ENCODE data around the gene RCN2.

RCN2 gene

DNA sequence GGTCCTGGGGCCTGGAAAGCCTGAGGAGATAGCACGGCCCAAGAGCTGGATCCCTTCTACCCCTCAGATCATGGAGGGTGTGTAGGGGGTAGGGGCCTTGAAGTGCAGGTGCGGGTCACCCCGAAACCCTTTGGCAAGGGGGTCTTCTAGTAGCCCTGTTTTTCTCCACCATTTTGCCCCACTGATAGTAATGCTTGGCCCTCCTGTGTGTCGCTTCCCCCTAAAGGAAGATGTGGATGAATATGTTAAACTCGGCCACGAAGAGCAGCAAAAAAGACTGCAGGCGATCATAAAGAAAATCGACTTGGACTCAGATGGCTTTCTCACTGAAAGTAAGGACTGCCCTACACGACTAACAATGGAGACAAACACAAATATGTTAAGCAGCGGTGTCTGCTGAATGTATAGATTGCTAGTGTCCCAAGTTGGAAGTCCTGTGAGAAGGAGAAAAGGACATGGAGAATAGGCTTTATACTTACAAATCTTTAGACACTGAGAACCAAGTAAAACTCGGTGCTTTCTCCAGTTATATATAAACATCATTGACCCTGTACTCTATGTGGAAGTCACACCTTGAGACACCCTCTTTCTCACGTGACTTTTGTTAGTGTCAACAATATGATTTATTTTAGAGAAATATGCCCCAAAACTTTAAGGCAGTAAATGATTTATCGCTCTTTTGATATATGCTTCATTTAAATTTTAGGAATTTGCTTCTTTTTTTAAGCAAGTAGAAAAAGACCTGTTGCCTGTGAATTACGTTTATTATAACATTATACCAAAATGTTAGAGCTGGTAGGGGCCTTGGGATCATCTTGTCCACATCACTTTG is 802 bp downstream of the RCN2 start:
- Mint-ChIP-seq H3K36me3 (ENCODE audit: low read depth) (peaks cover 33% of the 10 kb centered on the region), H3K27ac (peak overlapping the region; percentile 86 to 94 (median 92)), H3K27me3 (ENCODE audit: low read depth) (no peaks in the 10 kb centered on the region), H3K4me1 (peaks cover 31% of the 10 kb centered on the region), H3K4me3 (peak overlapping the region; percentile 88 to 96 (median 92)), H3K9me3 (no peaks in the 10 kb centered on the region)
- TF ChIP-seq, protein P1, sequence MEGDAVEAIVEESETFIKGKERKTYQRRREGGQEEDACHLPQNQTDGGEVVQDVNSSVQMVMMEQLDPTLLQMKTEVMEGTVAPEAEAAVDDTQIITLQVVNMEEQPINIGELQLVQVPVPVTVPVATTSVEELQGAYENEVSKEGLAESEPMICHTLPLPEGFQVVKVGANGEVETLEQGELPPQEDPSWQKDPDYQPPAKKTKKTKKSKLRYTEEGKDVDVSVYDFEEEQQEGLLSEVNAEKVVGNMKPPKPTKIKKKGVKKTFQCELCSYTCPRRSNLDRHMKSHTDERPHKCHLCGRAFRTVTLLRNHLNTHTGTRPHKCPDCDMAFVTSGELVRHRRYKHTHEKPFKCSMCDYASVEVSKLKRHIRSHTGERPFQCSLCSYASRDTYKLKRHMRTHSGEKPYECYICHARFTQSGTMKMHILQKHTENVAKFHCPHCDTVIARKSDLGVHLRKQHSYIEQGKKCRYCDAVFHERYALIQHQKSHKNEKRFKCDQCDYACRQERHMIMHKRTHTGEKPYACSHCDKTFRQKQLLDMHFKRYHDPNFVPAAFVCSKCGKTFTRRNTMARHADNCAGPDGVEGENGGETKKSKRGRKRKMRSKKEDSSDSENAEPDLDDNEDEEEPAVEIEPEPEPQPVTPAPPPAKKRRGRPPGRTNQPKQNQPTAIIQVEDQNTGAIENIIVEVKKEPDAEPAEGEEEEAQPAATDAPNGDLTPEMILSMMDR (IDR thresholded peaks at IDR 0.05; ENCODE audit: unreplicated experiment in 3 of 3), result no peak

DNA sequence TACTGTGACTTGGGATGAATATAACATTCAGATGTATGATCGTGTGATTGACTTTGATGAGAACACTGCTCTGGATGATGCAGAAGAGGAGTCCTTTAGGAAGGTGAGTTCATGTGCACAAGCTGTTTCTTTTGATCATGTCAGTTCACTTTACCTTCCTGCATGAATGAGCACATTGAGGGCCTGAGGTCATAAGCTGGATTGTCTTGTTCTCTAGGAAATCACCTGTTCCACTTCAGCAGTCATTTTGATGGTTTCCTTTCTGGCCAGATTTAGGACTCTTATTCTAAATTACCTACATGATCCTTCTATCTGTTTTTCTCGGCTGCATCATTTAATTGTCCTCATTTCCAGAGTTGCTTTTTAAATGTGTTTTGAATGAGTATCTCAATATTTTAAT is 4.1 kb downstream of the RCN2 start:
- Mint-ChIP-seq H3K4me3 (peak overlapping the region in 1 of 3 experiments; percentile 5), H3K36me3 (ENCODE audit: low read depth) (peaks cover 36% of the 10 kb centered on the region), H3K9me3 (no peaks in the 10 kb centered on the region), H3K27me3 (ENCODE audit: low read depth) (no peaks in the 10 kb centered on the region), H3K27ac (peak overlapping the region in 2 of 3 experiments; percentile 27 to 57), H3K4me1 (peaks cover 31% of the 10 kb centered on the region)
- TF ChIP-seq, protein P1 (IDR thresholded peaks at IDR 0.05; ENCODE audit: unreplicated experiment in 3 of 3), result no peak

DNA sequence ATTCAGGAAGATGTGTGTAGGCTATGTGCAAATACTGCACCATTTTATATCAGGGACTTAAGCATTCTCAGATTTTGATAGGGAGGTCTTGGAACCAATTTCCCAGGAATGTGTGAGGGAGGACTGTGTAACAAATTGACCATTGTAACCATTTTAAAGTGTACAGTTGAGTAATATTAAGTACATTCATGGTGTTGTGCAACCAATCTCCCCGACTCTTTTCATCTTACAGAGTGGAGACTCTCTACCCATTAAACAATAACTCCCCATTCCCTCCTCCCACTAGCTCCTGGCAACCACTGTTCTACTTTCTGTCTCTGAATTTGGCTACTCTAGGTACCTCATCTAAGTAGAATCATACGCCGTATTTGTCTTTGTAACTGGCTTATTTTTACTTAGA is 5.1 kb downstream of the RCN2 start:
- Mint-ChIP-seq H3K4me1 (peaks cover 26% of the 10 kb centered on the region), H3K9me3 (no peaks in the 10 kb centered on the region), H3K27ac (no peak overlapping the region), H3K27me3 (ENCODE audit: low read depth) (no peaks in the 10 kb centered on the region), H3K36me3 (ENCODE audit: low read depth) (peaks cover 36% of the 10 kb centered on the region), H3K4me3 (no peak overlapping the region)
- TF ChIP-seq, protein P1 (IDR thresholded peaks at IDR 0.05; ENCODE audit: unreplicated experiment in 3 of 3), result no peak

GRCh38 chr15:76938752-76939151 is 7.2 kb downstream of the RCN2 start:
- Mint-ChIP-seq H3K36me3 (ENCODE audit: low read depth) (peaks cover 41% of the 10 kb centered on the region), H3K27ac (no peak overlapping the region), H3K27me3 (ENCODE audit: low read depth) (no peaks in the 10 kb centered on the region), H3K4me1 (peaks cover 8% of the 10 kb centered on the region), H3K9me3 (no peaks in the 10 kb centered on the region), H3K4me3 (no peak overlapping the region)
- TF ChIP-seq, protein P1 (IDR thresholded peaks at IDR 0.05; ENCODE audit: unreplicated experiment in 3 of 3), result no peak

DNA sequence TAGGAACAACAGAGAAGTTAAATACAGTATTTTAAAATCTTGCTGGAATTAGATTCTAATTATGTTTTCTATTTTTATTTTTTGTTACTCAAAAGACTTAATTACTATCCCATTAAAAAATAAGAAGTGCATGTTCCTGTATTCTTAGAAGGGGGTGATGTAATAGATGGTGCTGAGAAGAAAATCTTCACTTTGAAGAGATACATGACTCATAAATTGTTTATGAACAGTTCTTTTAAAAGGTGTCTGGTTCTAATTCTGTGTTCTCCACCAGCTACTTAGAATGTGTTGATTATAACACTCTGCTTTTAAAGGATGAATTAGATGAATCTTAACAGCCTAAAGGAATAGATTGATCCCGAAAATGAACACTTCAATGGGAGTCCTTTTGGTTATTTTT is 8.2 kb downstream of the RCN2 start:
- peaks cover 45% of the 10 kb centered on the region for H3K36me3 Mint-ChIP-seq (ENCODE audit: low read depth)
- no peaks in the 10 kb centered on the region for H3K27me3 Mint-ChIP-seq (ENCODE audit: low read depth)
- peaks cover 7% of the 10 kb centered on the region for H3K4me1 Mint-ChIP-seq
- TF ChIP-seq, protein P1 (IDR thresholded peaks at IDR 0.05; ENCODE audit: unreplicated experiment in 3 of 3), result no peak
- H3K9me3 Mint-ChIP-seq, result no peaks in the 10 kb centered on the region
- H3K4me3 Mint-ChIP-seq, result no peak overlapping the region
- no peak overlapping the region for H3K27ac Mint-ChIP-seq

DNA sequence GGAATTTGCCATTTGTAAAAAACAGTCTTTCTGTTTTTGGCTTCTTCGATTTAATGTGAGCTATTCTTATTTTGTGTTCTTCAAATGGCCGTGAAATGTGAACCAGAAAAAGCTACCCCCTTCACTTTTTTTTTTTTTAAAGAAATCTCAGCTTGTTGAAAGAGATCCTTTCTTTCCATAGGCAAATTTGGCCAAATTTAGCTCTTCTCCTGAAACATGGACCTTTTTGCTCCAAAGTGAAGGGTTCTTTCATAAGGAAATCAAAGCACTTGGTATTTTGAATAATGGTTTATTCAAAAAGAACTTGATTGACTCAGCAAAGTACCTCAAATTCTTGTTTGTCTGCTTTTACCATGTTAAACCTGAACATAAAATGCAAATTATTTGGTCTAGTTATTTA is 10.1 kb downstream of the RCN2 start:
- Mint-ChIP-seq H3K27me3 (ENCODE audit: low read depth) (no peaks in the 10 kb centered on the region), H3K9me3 (no peaks in the 10 kb centered on the region), H3K4me1 (peaks cover 4% of the 10 kb centered on the region), H3K27ac (no peak overlapping the region), H3K36me3 (ENCODE audit: low read depth) (peaks cover 45% of the 10 kb centered on the region), H3K4me3 (no peak overlapping the region)
- TF ChIP-seq, protein P1 (IDR thresholded peaks at IDR 0.05; ENCODE audit: unreplicated experiment in 3 of 3), result no peak

Measured in nephron (organoid).